H1 (cell line): Measurements from ENCODE around the gene GHRL. TPM values are rescaled to one million over a fixed set of nuclear protein-coding genes. Genes with fewer than 3 reads are reported as not detected.

Source experiments
- CTCF ChIA-PET: fragments of 300-600 bp; sonication (Branson Sonifier 250); formaldehyde crosslinking; loops from one replicate; lab custom pipeline; 2021; ENCODE audit not compliant: partially characterized antibody; lab: Charles Lee
- POLR2A ChIA-PET: fragments of 300-600 bp; sonication (Branson Sonifier 250); formaldehyde crosslinking; loops from one replicate; lab custom pipeline; 2021; ENCODE audit warnings: inconsistent platforms; ENCODE audit not compliant: partially characterized antibody; lab: Charles Lee
- DNase-seq, 2 experiments: peaks; one replicate each; pipeline versions ENCODE4 v3.0.0 to v3.0.0-alpha.2; 2010 to 2022; ENCODE audit warnings: low spot score in 2 of 2, low read depth in 1 of 2, mixed read lengths in 1 of 2
- FAIRE-seq: peaks from 2 replicates; lab custom pipeline; 2011; peaks lifted over from hg19 to GRCh38; lab: Jason Lieb, UNC
- H2AFZ ChIP-seq: 2 replicates; pipeline ENCODE4 v1.8.1; 2012; ENCODE audit warnings: low read length, inconsistent platforms
- H2AK5ac ChIP-seq: 2 replicates; pipeline ENCODE4 v1.6.1; 2013; ENCODE audit warnings: low read depth, low read length
- H2BK120ac ChIP-seq: replicated peaks from 2 replicates; pipeline ENCODE3; 2013; ENCODE audit warnings: low read depth, low read length, inconsistent platforms
- H2BK12ac ChIP-seq: 2 replicates; pipeline ENCODE4 v1.6.1; 2013; ENCODE audit warnings: low read depth, low read length
- H2BK15ac ChIP-seq: 2 replicates; pipeline ENCODE4 v1.6.1; 2013; ENCODE audit warnings: low read length
- H2BK20ac ChIP-seq: 2 replicates; pipeline ENCODE4 v1.6.1; 2013; ENCODE audit warnings: low read length
- H2BK5ac ChIP-seq: 2 replicates; pipeline ENCODE4 v1.6.1; 2013; ENCODE audit warnings: low read depth, low read length
- H3K14ac ChIP-seq: 2 replicates; pipeline ENCODE4 v1.6.1; 2013; ENCODE audit warnings: inconsistent platforms; ENCODE audit not compliant: insufficient read length
- H3K18ac ChIP-seq: 2 replicates; pipeline ENCODE4 v1.6.1; 2013; ENCODE audit warnings: low read length; ENCODE audit errors: extremely low read depth
- H3K23ac ChIP-seq: 2 replicates; pipeline ENCODE4 v1.6.1; 2013; ENCODE audit warnings: inconsistent platforms; ENCODE audit not compliant: insufficient read length
- H3K23me2 ChIP-seq: 2 replicates; pipeline ENCODE4 v1.6.1; 2013; ENCODE audit warnings: low read depth, low read length
- H3K27ac ChIP-seq: 2 replicates; pipeline ENCODE4 v1.6.1; 2011; ENCODE audit warnings: low read depth, low read length, inconsistent platforms
- H3K27me3 ChIP-seq, 4 experiments: replicated peaks in 1 of 4; 1 replicate in 1 of 4; 2 replicates in 3 of 4; pipeline versions ENCODE4 v1.6.1 to v1.8.1; 2011 to 2013; ENCODE audit warnings: low read length in 3 of 4, mild to moderate bottlenecking in 3 of 4, inconsistent platforms in 2 of 4, mixed read lengths in 2 of 4, moderate library complexity in 1 of 4; ENCODE audit not compliant: control insufficient read depth in 3 of 4, insufficient read depth in 3 of 4; ENCODE audit errors: extremely low read depth in 1 of 4
- H3K36me3 ChIP-seq, 4 experiments: 2 replicates each; pipeline versions ENCODE4 v1.6.1 to v1.8.1; 2011 to 2013; ENCODE audit warnings: mild to moderate bottlenecking in 4 of 4, low read length in 3 of 4, moderate library complexity in 2 of 4, control low read depth in 1 of 4, inconsistent platforms in 1 of 4; ENCODE audit not compliant: insufficient read depth in 4 of 4, control insufficient read depth in 2 of 4
- H3K4ac ChIP-seq: replicated peaks from 2 replicates; pipeline ENCODE3; 2013; ENCODE audit warnings: low read length, low read depth, mixed read lengths, inconsistent platforms; ENCODE audit not compliant: insufficient read length
- H3K4me1 ChIP-seq, 4 experiments: replicated peaks in 1 of 4; 1 replicate in 1 of 4; 2 replicates in 3 of 4; pipeline versions ENCODE4 v1.6.1 to v1.8.1; 2011 to 2013; ENCODE audit warnings: low read length in 3 of 4, inconsistent platforms in 2 of 4, mixed read lengths in 1 of 4; ENCODE audit not compliant: insufficient read depth in 4 of 4, control insufficient read depth in 3 of 4
- H3K4me2 ChIP-seq, 2 experiments: 2 replicates each; pipeline versions ENCODE4 v1.6.1 to v1.8.1; 2011 to 2013; ENCODE audit warnings: low read depth in 2 of 2, low read length in 2 of 2, control low read depth in 1 of 2, inconsistent platforms in 1 of 2, mild to moderate bottlenecking in 1 of 2; ENCODE audit not compliant: insufficient read depth in 1 of 2
- H3K4me3 ChIP-seq, 4 experiments: fragments of 200-600, 300-600 bp in 1 of 4; sonication (generic), shearing (Covaris generic), sonication (Bioruptor Twin) in 1 of 4; 2 replicates each; pipeline versions ENCODE4 v1.5.1 to v1.8.1; 2011 to 2016; ENCODE audit warnings: low read length in 4 of 4, low read depth in 3 of 4, control low read depth in 2 of 4, inconsistent platforms in 2 of 4, mild to moderate bottlenecking in 2 of 4, mixed read lengths in 1 of 4, moderate library complexity in 1 of 4; ENCODE audit not compliant: insufficient read depth in 2 of 4; ENCODE audit errors: extremely low read depth in 1 of 4
- H3K56ac ChIP-seq: replicated peaks from 2 replicates; pipeline ENCODE3; 2013; ENCODE audit warnings: low read depth, mild to moderate bottlenecking, mixed read lengths, low read length, inconsistent platforms; ENCODE audit not compliant: insufficient read length
- H3K79me1 ChIP-seq: 2 replicates; pipeline ENCODE4 v1.6.1; 2013; ENCODE audit warnings: low read depth, low read length, control low read depth
- H3K79me2 ChIP-seq, 2 experiments: 2 replicates each; pipeline versions ENCODE4 v1.6.1 to v1.8.1; 2012 to 2013; ENCODE audit warnings: low read length in 2 of 2, mild to moderate bottlenecking in 2 of 2, inconsistent platforms in 1 of 2; ENCODE audit not compliant: insufficient read depth in 2 of 2, control insufficient read depth in 1 of 2
- H3K9ac ChIP-seq, 4 experiments: replicated peaks in 1 of 4; 1 replicate in 1 of 4; 2 replicates in 3 of 4; pipeline versions ENCODE4 v1.6.1 to v1.8.1; 2011 to 2013; ENCODE audit warnings: low read depth in 3 of 4, low read length in 3 of 4, control low read depth in 2 of 4, mild to moderate bottlenecking in 2 of 4, moderate library complexity in 2 of 4, inconsistent platforms in 1 of 4; ENCODE audit errors: extremely low read depth in 1 of 4
- H3K9me3 ChIP-seq, 2 experiments: 2 replicates each; pipeline versions ENCODE4 v1.6.1 to v1.8.1; 2012 to 2013; ENCODE audit warnings: mild to moderate bottlenecking in 2 of 2, moderate library complexity in 2 of 2, control low read depth in 1 of 2, inconsistent platforms in 1 of 2, low read depth in 1 of 2, low read length in 1 of 2, mixed read lengths in 1 of 2; ENCODE audit not compliant: insufficient read depth in 2 of 2
- H4K20me1 ChIP-seq, 2 experiments: replicated peaks in 1 of 2; 2 replicates each; pipeline versions ENCODE3 to v1.8.1; 2011 to 2013; ENCODE audit warnings: inconsistent platforms in 2 of 2, low read length in 2 of 2, mild to moderate bottlenecking in 1 of 2; ENCODE audit not compliant: insufficient read depth in 2 of 2, control insufficient read depth in 1 of 2
- H4K5ac ChIP-seq: 2 replicates; pipeline ENCODE4 v1.6.1; 2013; ENCODE audit warnings: low read length, low read depth, mixed read lengths, inconsistent platforms; ENCODE audit not compliant: insufficient read length
- H4K8ac ChIP-seq: 2 replicates; pipeline ENCODE4 v1.8.0; 2013; ENCODE audit warnings: mild to moderate bottlenecking, moderate library complexity, low read length, inconsistent platforms; ENCODE audit not compliant: insufficient read depth; ENCODE audit errors: extremely low read depth
- H4K91ac ChIP-seq: replicated peaks from 2 replicates; pipeline ENCODE3; 2013; ENCODE audit warnings: low read length, mixed read lengths, inconsistent platforms; ENCODE audit not compliant: insufficient read length
- WGBS, 2 experiments: shearing (Covaris generic) in 1 of 2; methylation state at CpG; one replicate each; pipeline versions ENCODE4 v1.1.6 to v1.1.7; 2013 to 2015; ENCODE audit warnings: low lambda C conversion rate in 2 of 2, mixed read lengths in 2 of 2, inconsistent platforms in 1 of 2, low coverage in 1 of 2, missing lambda C conversion rate in 1 of 2; ENCODE audit not compliant: insufficient replicate concordance in 2 of 2, insufficient coverage in 1 of 2, insufficient read length in 1 of 2; ENCODE audit errors: extremely low coverage in 1 of 2, missing lambda C conversion rate in 1 of 2; 5-methylcytosine and 5-hydroxymethylcytosine counted together
- polyA plus RNA-seq, 7 experiments: library from polyadenylated mRNA; depleted of rRNA in 3 of 7; stranded (reverse) in 5 of 7; unstranded in 2 of 7; fragments of >200 nt in 5 of 7; fragments of 200-250 nt in 2 of 7; gene quantifications; 1 replicate in 5 of 7; 2 replicates in 1 of 7; 4 replicates in 1 of 7; pipeline versions ENCODE4 v1.2.1 to v1.2.3, GENCODE V29; 2011 to 2013; ENCODE audit warnings: missing spikeins in 2 of 7, mixed read lengths in 2 of 7
- total RNA-seq: library from RNA; stranded (reverse); fragmentation: NEBNext Ultra II Directional; extraction: Animal tissue kit (Norgen Biotek cat#: 25700); gene quantifications from 2 replicates; pipeline ENCODE4 v1.2.1, GENCODE V29; 2021

GHRL gene
- total and polyA plus RNA-seq, 2 of the 8 experiments (the other 6 are each of a cell fraction or from before 2014, with no cell fraction given): 0.32 to 0.35 TPM

DNA sequence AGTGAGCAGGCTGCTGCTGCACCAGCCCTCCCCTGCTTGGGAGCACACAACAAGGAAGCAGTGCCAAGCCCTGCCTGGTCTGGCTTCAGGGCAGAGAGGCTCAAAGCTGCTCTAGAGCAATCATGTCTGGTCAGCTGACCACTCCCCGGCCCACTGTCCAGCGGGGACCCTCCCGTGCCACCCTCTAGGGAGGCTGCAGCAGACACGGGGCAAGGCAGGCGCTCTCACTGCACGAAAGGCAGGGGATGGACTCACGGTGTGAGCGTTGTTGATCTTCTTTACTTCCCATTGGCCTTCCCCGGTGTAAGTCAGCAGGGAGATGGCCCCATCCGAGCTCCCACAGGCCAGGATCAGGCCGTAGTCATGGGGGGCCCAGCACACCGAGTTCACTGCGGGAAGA is 19.0 kb upstream of the GHRL start:
- H4K20me1 ChIP-seq: peaks cover 0 to 6% of the 10 kb centered on the region in 2 experiments
- no peak overlapping the region for H2BK5ac ChIP-seq
- no peak overlapping the region for H2BK15ac ChIP-seq
- H2BK12ac ChIP-seq: no peak overlapping the region
- no peaks in the 10 kb centered on the region for H3K27me3 ChIP-seq
- H3K4me3 ChIP-seq: no peak overlapping the region
- no peak overlapping the region for H3K4ac ChIP-seq
- no peak overlapping the region for H3K23ac ChIP-seq
- H4K8ac ChIP-seq: no peak overlapping the region
- no peaks in the 10 kb centered on the region for H3K23me2 ChIP-seq
- CTCF ChIA-PET: interaction anchor here (0.6 to 3.1 kb wide), 4 partner anchors 10 to 125 kb away, joined by 3 to 11 read pairs (median 6); partner anchors contain the start of gene SEC13
- no peak overlapping the region for H3K4me2 ChIP-seq
- no peak overlapping the region for H3K14ac ChIP-seq
- no peak overlapping the region for H4K5ac ChIP-seq
- H3K79me2 ChIP-seq: no peaks in the 10 kb centered on the region
- H2BK20ac ChIP-seq: no peak overlapping the region
- H2AK5ac ChIP-seq: no peak overlapping the region
- no peak overlapping the region for H2BK120ac ChIP-seq
- 82% methylated on average over 12 of the region's 13 CpGs; no CpG with 5 or more reads in 1 of the 2 experiments for WGBS, 2 experiments
- POLR2A ChIA-PET: interaction anchor here (0.8 to 2.6 kb wide), 8 partner anchors 9 to 170 kb away, joined by 3 to 9 read pairs (median 3); partner anchors contain the start of genes SEC13 and VHL
- H3K18ac ChIP-seq: no peak overlapping the region
- H3K4me1 ChIP-seq: no peaks in the 10 kb centered on the region
- H3K79me1 ChIP-seq: no peaks in the 10 kb centered on the region
- H3K27ac ChIP-seq: no peak overlapping the region
- no peak overlapping the region for H3K9ac ChIP-seq
- no peak overlapping the region for H2AFZ ChIP-seq
- H3K36me3 ChIP-seq: peaks cover 23 to 70% (median 49%) of the 10 kb centered on the region in 4 experiments
- no peak overlapping the region for H4K91ac ChIP-seq
- DNase-seq (no peak), FAIRE-seq (no peak)
- no peaks in the 10 kb centered on the region for H3K9me3 ChIP-seq
- no peak overlapping the region for H3K56ac ChIP-seq
